ENCODE data around the gene DMBX1. TPM values are rescaled to one million over a fixed set of nuclear protein-coding genes. Genes with fewer than 3 reads are reported as not detected.

Gene DMBX1
- total RNA-seq, 1 donor from 2014 or later = not detected

DNA sequence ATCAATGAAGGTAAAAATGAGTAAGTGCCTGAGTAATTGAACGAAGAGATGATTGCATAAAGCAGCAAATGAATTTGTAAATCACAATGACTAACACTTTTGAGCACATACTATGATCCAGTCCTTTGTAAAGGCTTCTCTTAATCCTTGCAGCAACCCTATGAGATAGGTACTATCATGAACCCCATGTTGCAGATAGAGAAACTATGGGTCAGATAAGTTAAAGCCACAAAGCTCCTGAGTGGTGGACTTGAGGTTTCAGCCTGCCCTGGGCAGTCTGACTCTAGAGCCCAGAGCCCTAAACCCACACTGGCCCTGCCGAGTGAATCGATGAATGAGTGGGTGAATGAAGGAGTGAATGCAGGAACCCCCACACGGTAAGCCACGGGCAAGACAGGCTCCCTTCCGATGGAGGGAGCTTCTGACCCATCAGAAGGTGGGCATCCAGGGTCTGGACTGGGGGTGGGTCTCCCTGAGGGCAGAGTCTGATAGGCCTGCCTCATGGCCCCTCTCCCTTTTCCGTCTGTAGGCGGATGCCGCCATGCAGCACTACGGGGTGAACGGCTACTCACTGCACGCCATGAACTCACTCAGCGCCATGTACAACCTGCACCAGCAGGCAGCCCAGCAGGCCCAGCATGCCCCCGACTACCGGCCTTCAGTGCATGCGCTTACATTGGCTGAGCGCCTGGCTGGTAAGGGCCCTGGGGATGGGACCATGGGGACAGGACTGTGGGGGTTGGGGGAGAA lies 17.0 kb downstream of the DMBX1 start:
- no peak for DNase-seq

GRCh38 chr1:46508757-46509156 lies 19.1 kb downstream of the DMBX1 start:
- DNase-seq = no peak

DNA sequence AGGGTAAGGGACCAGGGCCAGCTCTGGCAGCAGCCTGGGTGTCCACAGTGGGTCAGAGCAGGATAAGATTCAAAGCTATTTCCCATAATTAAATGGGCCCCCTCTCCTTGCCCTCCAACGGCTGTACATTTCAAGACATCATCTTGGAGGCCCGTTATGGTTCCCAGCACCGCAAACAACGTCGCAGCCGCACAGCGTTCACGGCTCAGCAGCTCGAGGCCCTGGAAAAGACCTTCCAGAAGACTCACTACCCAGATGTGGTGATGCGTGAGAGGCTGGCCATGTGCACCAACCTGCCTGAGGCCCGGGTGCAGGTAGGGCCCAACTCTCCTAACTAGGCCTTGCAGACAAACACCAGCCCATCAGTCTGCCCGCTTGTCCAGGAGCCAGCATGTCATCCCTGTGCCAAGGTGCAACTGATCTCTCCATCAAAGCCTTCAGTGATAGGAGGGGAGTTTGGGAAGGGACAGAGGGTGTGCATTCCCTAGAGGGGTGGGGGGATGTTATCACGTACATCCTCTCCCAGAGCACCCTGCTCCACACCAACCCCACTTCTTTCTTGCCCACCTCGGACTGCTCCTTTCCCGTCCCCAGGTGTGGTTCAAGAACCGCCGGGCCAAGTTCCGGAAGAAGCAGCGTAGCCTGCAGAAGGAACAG lies 20.8 kb downstream of the DMBX1 start:
- DNase-seq = no peak

GRCh38 chr1:46510998-46511365 lies 21.3 kb downstream of the DMBX1 start:
- no peak for DNase-seq

DNA sequence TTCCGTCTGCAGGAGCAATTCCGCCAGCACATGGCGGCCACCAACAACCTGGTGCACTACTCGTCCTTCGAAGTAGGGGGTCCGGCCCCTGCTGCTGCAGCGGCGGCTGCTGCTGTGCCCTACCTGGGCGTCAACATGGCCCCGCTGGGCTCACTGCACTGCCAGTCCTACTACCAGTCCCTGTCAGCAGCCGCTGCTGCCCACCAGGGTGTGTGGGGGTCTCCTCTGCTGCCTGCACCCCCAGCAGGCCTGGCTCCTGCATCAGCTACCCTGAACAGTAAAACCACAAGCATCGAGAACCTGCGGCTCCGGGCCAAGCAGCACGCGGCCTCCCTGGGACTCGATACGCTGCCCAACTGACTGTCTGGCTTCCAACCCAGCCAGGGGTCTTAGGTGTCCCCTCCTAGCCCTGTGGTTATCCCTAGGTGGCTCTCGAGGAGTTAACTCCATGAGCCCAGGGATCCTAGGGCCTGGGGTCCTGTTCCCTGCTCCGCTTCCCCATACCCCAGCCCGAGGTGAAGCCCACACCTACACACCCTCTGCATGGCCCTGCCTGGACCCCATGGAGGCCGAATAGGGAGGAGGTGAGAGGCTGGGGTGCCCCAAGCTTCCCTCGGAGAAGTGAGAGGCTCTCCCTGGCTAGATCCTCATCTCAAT lies 22.6 kb downstream of the DMBX1 start:
- no peak for DNase-seq

GRCh38 chr1:46512792-46513190 lies 23.2 kb downstream of the DMBX1 start:
- DNase-seq = no peak

- DNase-seq = no peak
Measured at GRCh38 chr1:46513536-46513935, 23.9 kb downstream of the DMBX1 start.

GRCh38 chr1:46515576-46515975 lies 25.9 kb downstream of the DMBX1 start:
- no peak for DNase-seq

- no peak for DNase-seq
Measured at GRCh38 chr1:46516200-46516950, 26.7 kb downstream of the DMBX1 start.

GRCh38 chr1:46517010-46517600 lies 27.5 kb downstream of the DMBX1 start:
- no peak for DNase-seq

DNA sequence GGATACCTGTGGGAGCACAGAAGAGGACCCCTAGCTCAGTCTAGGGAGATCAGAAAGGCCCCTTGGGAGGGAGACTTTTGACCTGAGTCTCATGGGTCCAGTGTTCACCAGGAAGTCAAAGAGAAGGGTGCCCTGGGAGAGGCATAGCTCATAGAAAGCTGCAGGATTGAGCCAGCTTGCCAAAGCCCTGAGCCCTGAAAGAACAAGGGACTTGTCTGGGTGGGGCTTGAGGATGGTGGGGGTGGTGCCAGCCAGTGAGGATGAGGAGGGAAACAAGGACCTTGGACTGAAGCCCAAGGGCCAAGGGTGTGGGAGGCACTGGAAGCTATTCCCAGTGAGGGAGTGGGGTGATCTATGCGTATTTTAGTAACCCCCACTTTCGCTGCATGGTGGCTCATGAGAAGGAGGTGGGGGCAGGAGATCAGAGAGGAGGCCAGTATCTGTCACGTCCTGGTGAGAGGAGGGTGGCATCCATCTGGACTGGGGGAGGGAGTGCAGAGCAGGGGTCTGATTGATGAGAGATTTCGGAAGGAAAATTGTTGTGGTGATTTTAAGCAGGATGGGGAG lies 28.4 kb downstream of the DMBX1 start:
- no peak for DNase-seq

GRCh38 chr1:46519209-46519608 lies 29.6 kb downstream of the DMBX1 start:
- DNase-seq = no peak

GRCh38 chr1:46520063-46520911 lies 30.7 kb downstream of the DMBX1 start:
- no peak for DNase-seq

- no peak for DNase-seq
Measured at GRCh38 chr1:46521414-46521813, 31.8 kb downstream of the DMBX1 start.

DNA sequence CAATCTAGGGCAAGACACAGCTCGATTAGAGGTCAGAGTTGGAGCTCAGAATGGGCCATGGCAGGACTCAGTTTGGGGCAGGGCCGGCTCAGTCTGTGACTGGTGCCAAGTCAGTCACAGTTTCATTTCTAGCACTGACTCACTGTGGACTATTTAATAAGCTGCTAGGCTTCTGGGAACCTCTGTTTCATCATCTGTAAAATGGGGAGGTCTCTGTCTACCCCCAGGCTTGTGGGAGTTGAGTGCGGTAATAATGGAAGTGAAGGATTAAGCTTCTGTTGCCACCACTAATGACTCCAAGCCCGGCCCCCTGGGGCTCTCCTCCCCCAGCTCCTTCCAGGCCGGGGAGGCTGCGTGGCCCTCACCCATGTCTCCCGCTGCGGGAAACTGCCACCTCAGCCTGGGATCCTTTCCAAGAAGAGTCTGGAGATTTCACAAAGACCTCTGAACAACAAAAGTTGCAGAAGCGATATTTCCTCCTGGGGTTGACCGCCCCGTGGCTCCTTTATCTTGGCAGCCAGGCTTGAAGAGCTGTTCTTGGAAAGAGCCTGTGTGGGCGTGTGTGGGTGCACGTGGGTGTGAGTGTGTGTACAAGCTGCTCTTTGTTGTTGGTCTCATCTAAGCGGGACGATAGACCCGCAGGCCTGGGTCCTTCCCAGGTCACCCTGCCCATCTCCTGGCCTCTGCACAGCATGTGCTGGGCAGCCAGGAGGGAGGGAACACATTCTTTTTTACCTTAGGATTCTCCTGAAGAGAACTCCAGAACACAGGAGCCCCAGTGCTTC lies 32.7 kb downstream of the DMBX1 start:
- no peak for DNase-seq

- no peak for DNase-seq
Measured at GRCh38 chr1:46522969-46523320, 33.3 kb downstream of the DMBX1 start.

- DNase-seq = no peak
Measured at GRCh38 chr1:46523496-46524353, 34.1 kb downstream of the DMBX1 start.

DNA sequence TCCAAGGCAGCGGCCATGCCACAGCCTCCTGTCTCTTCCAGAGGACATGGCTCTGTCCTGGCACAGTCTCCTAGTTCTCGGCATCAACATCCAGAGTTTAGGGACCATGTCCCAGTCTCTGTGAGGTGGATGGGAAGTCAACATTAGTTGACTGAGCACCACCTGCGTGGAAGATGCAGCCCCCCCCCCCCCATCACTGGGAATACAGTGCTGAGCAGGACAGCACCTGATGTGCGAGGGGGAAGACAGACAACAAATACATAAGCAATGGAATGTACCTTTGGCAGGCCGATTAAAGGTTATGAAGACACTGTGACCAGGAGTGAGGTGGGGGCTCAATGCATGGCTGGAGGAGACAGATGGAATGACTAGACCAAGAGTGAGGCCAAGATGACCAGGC lies 35.2 kb downstream of the DMBX1 start:
- DNase-seq = no peak

DNA sequence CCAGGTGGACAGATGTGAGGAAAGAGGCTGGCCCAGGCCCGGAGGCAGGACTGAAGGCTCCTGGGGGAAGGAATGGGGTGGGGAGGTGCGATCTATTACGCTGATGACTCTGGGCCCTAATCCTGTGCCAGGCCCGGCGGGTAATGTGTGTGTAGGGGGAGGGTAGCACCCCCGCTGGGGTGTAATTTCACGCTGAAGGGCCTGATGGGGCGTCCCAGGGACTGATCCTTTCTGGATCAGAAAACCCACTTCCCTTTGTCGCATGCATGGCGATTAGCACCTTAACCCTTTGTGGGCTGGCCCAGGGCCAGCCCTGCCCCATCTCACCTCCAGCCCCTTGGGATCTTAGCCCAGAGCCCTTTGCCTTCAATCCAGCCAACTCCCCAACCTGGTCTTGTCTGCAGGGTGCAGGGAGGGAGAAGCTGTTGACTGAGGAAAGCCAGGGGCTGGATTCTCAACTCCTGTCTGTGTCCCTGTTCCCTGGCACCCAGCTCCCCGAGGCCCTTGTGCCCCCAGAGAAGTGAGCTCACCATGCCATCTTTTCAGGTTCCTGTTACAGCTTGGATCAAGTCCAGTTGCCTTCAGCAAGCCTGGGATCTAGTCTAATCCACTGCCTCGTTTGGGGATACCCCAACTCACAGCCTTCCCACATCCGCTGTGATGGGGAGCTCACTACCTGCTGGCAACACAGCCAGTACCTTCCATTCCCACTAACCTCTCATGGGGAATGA lies 35.8 kb downstream of the DMBX1 start:
- no peak for DNase-seq
